GM21786 (cell line): ENCODE data around the gene MAML2.

Source experiments
- ATAC-seq: cut with Tn5 transposase; IDR thresholded peaks from one replicate; pipeline ENCODE4 v1.9.1; 2021; ENCODE audit not compliant: unreplicated experiment

Gene MAML2

GRCh38 chr11:96318850-96319249 is 24.1 kb downstream of the MAML2 start:
- no peak for ATAC-seq

DNA sequence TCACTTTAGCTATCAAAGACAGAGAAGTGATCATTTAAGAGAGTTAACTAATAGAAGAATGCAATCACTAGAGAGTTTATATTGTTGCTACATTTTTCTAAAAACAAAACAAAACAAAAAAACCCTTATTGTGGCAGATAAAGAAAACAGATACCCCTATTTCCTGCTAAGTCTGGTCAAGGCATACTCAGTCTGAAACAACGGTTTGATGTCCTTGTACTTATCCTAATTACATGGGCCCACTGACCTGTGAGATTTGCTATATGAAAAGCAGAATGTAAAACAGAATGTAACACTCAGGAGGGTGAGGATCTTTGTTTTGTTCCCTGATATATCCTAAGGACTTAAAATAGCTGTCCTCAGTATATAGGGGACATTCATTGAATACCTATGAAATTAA is 24.6 kb downstream of the MAML2 start:
- ATAC-seq: no peak

DNA sequence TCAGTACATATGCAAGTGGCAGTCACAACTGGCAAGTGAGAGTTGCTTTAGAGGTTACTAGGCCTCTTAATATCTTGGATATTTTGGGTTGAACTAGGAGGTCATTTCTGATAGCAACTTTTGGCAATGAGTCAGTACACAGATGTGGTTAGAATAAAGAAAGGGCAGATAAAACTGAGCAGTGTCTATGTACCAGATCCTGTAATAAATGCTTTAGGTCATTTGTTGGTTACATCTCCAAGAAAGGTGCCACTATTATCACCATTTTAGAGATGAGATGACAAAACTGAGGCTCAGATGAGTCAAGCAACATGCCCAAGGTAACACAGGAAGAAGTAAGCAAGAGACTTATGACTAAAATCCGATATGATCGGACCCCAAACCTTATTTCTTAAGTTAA is 25.0 kb downstream of the MAML2 start:
- no peak for ATAC-seq

DNA sequence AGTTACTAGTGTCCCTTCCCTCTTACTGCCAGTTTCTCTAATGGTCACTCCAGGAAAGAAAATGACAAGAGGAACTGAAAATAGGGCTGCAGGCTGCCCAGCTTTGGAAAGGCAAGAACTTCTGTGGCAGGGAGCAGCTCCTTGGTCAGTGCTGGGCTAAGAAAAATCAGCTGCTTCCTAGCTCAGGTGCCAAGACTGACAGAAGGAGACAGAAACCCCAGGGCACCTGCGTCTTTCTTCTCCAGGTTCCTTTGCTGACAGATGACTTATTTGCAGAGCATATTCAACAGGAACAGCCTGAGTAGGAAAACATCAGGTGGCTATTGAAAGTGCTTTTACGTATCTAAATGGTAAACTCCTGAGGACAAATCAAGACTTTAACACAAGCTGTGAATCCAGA is 25.4 kb downstream of the MAML2 start:
- no peak for ATAC-seq

GRCh38 chr11:96316869-96317268 is 26.1 kb downstream of the MAML2 start:
- ATAC-seq: no peak

- no peak for ATAC-seq
These were observed 27.5 kb downstream of the MAML2 start for GRCh38 chr11:96315476-96315875.

DNA sequence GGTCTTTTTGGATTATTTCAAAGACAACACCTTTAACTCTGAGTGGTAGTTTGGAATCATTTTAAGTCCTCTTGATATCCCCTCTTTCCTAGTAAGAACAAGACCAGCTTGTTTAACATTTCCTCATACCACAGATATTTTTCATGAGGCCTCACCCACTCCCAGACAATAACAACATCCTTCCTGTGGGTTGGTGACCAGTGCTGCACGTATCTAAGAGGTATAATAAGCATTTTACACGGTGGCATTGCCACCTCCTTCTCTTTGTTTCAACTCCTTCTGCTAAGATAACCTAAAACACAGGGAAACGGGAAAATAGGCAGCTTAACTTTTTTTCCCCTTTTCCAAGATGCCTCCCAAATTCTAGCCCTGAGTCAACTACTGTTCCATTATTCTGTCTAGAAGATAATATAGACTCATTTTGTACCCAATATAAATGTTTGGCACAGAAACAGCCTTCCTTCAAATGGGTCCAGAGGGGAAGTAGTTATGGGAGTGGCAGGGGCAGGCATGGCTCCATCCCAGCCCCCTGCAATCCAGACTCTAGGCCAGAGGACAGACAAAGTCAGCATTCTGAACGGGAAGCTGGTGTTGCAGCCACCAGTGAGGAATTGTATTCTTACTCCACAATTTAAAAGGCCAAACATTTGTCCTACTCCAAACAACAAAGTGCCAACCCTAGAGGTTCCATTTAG is 28.5 kb downstream of the MAML2 start:
- ATAC-seq: no peak

- ATAC-seq: no peak
These were observed 29.8 kb downstream of the MAML2 start for GRCh38 chr11:96313163-96313562.

DNA sequence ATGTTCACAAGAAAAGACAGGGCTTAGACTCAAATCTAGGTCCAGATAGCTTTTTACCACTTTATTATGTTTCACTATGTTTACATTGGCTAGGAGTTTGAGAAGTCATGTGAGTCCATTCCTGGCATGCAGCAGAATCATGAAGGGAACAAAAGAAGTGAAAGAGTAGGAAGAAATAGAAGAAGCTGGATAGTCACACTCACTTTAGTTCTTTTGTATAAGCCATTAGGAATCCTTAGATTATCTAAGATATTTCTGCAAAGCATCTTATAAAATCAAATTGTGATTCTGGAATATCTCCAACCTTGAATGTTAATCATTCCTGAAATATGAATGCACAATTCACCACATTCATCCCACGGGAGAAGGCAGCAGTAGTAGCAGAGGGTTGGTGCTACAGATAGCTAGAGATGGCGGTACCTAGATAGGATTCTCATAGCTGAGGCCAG is 31.9 kb downstream of the MAML2 start:
- no peak for ATAC-seq

GRCh38 chr11:96310236-96310635 is 32.8 kb downstream of the MAML2 start:
- ATAC-seq: no peak

DNA sequence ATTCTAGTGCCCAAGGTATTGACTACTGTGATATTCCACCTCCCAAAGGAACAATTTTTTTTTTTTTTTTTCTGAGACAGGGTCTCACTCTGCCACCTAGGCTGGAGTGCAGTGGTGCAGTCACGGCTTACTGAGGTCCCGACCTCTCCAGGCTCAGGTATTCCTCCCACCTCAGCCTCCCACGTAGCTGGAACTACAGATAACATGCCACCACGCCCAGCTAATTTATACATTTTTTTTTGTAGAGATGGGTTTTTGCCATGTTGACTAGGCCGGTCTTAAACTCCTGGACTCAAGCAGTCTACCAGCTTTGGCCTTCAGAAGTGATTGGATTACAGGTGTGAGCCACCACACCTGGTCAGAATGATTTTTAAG is 33.4 kb downstream of the MAML2 start:
- ATAC-seq: no peak

GRCh38 chr11:96309016-96309642 is 33.9 kb downstream of the MAML2 start:
- no peak for ATAC-seq

- ATAC-seq: no peak
These were observed 35.2 kb downstream of the MAML2 start for GRCh38 chr11:96307776-96308140.

GRCh38 chr11:96306933-96307775 is 35.8 kb downstream of the MAML2 start:
- no peak for ATAC-seq

DNA sequence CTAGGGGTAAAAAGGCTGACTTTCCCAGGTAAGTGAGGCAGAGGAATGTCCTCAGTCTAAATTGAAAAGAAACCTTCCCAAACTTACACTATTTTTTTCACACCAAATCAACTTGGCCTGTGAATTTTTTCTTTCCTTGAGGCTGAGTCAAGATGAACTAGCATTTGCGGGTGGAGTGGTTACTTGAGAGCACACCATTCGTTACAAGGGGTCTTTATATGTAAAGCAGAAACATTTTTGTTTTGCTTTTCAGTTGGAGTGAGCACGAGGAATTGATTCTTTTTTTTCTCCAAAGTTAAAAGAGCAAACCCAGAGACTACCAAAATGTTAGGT is 36.4 kb downstream of the MAML2 start:
- ATAC-seq: no peak

DNA sequence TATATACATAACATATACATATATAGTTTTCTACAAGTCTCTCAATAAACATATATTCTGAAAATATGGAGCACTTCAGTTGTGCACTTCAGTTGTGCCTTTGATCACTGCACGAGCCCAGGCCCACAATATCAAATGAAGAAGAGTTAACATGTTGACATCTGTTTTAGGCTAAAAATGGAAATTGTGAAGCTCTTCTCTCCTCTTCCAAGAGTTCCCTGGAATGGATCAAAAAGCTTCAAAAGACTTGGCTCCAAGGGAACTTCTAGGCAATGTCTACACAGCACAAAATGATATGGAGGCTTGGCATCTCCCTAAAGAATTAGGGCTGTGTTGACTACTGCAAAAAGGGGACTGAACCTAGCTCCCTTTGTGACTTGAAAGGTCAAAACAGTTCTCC is 36.9 kb downstream of the MAML2 start:
- ATAC-seq: no peak

DNA sequence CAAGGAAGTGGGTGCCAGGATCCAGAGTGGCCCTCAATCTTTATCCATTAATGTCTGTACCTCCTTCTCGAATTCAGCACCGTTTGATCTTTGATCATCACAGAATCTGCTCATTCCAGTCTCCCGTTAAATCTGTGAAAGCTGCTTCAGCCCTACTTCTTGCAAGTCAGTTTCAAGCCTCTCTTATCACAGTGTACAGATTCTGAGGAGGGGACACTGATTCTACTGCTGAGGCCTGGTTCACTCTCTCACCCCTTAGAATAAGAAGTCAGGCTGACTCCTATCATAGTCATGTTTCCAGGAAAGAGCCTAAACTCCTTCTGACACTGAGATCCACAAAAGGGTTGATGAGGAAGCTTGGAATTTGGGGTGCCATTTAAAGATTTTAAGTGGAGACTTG is 39.0 kb downstream of the MAML2 start:
- no peak for ATAC-seq

DNA sequence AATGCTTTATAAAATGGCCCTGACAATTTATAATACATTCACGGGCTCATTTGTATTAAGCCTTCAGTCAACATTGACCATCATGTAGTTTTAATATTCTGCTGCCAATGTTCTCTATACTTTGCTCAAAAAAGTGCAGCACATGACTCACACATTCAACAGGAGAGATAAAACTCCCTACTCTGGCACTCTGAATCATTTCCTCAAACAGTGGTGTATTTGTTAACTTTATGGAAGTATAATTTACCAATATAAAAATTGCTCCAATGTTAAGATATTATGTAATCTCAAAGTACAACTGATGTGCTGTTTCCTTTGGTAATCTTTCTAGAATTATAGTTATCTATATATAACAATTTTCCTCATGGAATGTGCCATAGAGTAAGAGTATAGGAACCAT is 39.9 kb downstream of the MAML2 start:
- ATAC-seq: no peak

DNA sequence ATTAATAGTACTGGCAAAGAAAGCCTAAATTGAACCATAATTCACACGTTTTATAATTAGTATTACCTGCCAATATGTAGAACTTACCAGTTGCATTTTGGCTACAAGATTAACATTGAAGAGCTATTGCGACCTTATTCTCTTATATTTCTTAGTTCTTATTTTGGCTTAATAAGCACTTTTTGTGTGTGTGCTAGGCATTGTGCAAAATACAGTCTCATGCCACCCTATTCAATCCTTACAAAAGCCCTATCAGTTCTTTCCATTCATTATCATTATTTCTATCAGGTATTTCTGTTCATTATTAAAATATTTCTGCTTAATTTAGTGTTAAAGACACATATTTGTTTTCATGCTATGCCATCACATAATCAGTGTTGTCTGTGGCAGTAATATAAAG is 41.2 kb downstream of the MAML2 start:
- no peak for ATAC-seq

GRCh38 chr11:96299155-96299888 is 43.7 kb downstream of the MAML2 start:
- ATAC-seq: no peak

DNA sequence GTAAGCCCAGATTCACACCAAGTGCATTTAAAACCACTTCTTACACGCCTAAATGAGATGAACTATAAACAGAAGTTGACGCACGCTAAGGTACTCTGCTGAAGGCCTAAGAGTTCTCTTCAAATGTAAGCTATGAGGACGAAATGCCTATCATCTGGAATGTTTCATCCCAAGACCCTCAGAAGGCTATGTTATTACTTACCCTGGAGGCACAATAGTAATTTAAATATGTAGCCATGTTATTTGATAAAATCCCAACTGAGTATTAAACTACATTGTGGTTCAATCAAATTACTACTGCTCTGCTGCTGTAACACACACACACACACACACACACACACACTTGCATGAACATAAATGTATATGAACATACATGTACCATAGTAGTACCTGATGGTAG is 47.6 kb downstream of the MAML2 start:
- no peak for ATAC-seq

- no peak for ATAC-seq
These were observed 48.7 kb downstream of the MAML2 start for GRCh38 chr11:96294289-96294688.
